Activated CD8-positive, alpha-beta memory T cell treated with anti-CD3 and anti-CD28 coated beads, Interleukin-2, amount 50 U/mL, for 1 hour (primary cell): ENCODE measurements around the gene KIRREL3.

Experiments
- DNase-seq: peaks from one replicate; pipeline ENCODE4 v3.0.0-alpha.2; 2020; ENCODE audit errors: extremely low read depth

The KIRREL3 gene

GRCh38 chr11:126870021-126870420, 130.5 kb downstream of the KIRREL3 start:
- DNase-seq: no peak

GRCh38 chr11:126868741-126869140, 131.8 kb downstream of the KIRREL3 start:
- no peak for DNase-seq

GRCh38 chr11:126864934-126865333, 135.6 kb downstream of the KIRREL3 start:
- no peak for DNase-seq

- no peak for DNase-seq
These were observed 137.1 kb downstream of the KIRREL3 start for GRCh38 chr11:126863294-126863997.

DNA sequence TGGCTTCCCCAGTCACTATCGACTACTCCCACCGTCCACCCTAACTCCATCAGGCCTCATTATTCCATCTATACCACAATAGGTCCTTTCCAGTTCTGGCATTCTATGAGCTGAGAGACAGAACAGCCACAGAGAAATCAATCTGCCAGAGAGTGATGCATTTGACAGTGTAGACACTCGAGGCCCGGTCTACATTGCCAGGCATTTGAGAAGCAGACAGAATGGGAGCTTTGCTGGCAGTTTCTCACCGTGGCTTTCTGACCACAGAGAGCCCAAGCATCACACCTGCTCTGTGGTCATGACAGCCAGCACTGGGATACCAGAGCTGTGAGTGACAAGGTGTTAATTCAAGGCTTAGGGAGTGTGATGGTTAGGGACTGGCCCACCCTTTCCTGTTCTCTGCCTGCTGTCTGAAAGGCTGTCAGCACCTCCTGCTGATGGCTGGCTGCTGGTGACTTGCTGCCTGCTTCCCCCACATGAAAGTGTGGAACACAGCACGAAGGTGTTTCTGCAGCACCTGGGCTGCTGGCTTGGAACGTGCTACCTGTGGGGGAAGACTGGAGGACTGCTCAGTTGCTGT, 137.8 kb downstream of the KIRREL3 start:
- no peak for DNase-seq

DNA sequence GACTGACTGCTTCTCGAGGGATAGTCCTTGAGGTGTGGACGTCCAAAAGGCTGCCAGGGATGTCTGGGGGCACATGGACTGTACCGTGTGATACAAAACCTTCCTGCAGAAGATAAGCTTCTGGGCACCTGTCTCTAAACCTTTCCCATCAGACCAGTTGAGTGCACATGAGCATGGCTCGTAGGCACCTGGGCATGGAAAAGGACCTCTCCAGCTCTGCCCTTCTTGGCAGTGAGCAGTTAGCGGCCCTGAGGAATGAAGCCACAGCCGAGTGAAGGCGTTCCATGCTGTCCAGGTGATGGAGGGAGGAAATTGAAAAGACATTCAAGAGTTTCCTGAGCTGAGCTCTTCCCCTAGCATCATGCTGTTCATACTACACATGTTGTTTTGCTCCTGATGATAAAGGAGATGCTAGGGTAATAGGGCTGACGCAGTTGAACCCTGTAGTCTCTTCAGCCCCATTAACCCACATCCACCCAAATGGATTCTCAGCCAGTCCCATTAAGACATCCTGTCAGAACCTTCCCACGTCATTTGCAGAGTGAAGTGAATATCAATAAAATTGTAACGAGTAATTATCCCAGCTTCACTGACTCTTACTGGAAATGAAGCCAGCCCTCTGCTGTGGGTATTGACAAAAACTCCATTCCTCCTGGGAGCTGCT, 138.6 kb downstream of the KIRREL3 start:
- DNase-seq: no peak

GRCh38 chr11:126857860-126858808, 142.4 kb downstream of the KIRREL3 start:
- DNase-seq: no peak

- no peak for DNase-seq
These were observed 145.0 kb downstream of the KIRREL3 start for GRCh38 chr11:126855536-126855935.

DNA sequence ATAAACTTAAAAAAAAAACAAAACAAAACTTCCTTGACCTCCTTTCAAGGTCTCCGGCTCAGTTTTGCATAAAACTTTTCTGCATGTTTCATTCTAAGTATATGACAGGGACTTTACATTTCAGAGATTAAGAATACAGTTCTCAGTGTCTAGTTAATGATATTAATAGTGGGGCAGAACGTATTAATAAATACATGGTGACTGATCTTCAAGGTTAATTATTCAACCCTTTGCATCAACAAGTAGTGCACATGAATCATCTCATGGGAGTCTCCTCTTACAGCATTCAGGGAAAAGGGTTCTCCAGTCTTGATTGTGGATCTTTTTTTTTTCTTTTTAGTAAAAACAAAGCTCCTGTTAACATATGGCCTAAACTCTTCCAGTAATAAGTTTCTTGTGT, 146.8 kb downstream of the KIRREL3 start:
- no peak for DNase-seq

- DNase-seq: no peak
These were observed 155.8 kb downstream of the KIRREL3 start for GRCh38 chr11:126844789-126845188.

GRCh38 chr11:126843096-126843495, 157.5 kb downstream of the KIRREL3 start:
- no peak for DNase-seq

- no peak for DNase-seq
These were observed 158.6 kb downstream of the KIRREL3 start for GRCh38 chr11:126841999-126842398.

DNA sequence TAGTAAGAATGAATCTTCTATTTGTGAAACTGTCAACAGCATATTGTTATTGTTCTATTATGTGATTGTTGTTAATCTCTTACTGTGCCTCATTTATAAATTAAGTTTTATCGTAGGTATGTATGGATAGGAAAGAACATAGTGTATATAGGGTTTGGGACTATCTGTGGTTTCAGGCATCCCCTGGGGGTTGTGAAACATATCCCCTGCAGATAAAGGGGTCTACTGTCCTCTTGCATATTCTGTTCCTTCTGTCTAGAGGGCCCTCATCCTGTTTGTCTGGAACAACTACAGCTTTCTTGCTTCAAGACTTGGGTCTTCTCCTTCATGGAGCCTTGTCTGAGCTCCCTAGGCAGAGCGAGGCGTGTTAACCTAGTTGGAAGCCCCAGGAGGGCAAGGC, 159.6 kb downstream of the KIRREL3 start:
- DNase-seq: no peak

DNA sequence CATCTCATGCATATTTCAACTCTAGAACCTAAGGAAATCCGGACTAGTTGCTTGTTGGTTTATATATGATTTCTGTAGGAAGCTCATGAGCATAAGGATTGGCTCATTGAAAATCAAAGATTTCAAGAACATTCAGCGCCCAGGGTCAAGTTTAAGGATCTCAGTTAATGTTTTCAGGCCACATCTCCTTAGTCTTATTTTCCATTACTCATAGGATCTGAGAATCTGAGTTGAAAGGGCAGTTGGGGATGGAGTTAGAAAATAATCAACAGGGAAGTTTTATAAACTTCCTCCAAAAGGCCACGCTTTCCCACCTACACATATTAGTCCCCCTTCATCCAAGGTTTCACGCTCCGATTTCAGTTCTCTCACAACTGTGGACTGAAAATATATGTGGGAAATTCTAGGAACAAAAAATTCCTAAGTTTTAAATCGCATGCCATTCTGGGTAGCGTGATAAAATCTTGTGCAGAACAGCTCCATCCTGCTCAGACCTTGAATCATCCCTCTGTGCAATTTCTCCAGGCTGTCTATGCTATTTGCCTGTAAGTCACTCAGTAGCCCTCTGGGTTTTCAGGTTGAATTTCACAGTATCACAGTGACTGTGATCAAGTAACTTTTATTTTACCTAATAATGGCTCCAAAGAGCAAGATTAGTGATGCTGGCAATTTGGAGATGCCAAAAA, 160.2 kb downstream of the KIRREL3 start:
- no peak for DNase-seq

GRCh38 chr11:126839496-126839895, 161.1 kb downstream of the KIRREL3 start:
- no peak for DNase-seq

- DNase-seq: no peak
These were observed 161.8 kb downstream of the KIRREL3 start for GRCh38 chr11:126838779-126839178.

GRCh38 chr11:126837581-126837980, 163.0 kb downstream of the KIRREL3 start:
- no peak for DNase-seq

GRCh38 chr11:126834573-126834972, 166.0 kb downstream of the KIRREL3 start:
- no peak for DNase-seq

DNA sequence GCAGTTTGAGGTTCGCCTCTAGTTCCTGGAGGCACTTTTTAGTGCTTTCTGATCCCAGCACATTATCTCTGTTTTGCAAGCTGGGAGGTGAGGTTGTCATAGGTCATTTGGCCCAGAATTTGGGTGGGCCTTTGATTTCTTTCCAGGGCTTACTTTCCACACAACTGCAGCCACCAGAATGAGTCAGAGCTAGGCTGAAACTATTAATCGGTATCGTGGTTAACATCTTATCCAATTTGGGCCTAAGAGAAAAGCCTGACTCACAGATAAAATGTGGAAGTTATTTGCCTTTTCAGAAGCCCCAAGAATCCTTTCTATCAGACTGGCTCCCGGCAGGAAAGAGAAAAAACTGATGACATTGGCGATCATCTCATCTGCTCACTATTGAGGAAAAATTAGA, 166.4 kb downstream of the KIRREL3 start:
- no peak for DNase-seq

DNA sequence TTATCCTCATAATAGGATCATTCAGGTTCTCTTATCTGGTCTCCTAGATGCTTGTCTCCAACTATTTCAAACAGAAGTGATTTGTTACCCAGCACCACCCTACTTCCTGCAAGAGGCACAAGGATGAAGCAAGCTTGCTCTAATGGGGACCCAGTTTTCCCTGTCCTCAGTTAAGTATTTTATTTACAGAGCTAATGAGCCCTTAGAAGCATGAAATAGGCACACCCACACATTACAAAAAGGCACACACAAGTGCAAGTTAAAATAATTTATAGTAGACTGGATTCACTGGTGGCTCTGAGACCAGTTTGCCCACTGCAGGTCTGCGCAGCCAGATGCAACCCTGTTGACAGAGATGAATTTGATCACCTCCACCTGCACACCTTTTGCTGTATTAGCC, 167.5 kb downstream of the KIRREL3 start:
- no peak for DNase-seq

- no peak for DNase-seq
These were observed 168.2 kb downstream of the KIRREL3 start for GRCh38 chr11:126832387-126832786.
